ENCODE data around the gene ALG14.
"Not testable (repeated sequence)": the region's sequence is repeated elsewhere in the genome, so short reads cannot be mapped to it uniquely, and the experiment has no call there.

ALG14 gene

DNA sequence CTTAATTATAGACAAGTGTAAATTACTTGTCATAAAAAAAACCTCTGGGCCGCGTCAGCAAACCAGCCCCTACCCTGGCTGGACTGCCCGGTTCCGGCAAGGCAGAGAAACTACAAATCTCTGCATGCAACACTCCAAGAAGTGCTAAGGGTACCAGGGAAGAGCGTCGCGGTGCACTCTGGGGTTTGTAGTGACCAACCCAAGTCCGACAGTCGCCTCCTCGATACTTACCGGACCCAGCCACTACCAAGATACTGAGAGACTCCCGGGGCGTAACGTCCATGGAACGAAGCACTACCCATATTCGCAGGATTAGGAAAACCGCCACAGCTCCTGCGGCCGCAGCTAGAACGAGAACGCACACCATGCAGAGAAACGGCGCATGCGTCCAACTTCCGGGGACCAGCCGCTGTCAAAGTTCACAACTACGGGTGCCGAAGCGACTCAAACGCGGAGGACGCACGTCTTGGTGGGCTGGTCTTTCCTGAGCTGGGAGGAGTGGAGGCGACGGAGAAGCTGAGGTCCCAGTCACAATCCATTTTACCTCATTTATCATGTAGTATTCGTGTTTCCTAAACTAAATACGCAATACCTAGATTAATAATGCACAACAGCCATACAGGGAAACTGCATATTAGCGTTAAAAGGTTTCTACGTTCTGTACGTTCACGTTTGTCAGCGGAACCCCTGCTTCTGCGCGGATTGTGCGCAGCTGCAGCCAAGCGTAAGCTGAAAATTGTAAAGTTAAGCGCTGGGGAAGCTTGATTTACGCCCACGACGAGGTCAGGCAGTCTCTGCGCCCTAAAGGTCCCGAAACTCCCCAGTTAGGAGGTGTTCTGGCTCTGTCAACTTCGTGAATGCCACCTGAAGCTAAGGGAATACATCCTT is at the start of gene ALG14:
Gene ALG14, minus strand, starts transcription at position 420 of the 888 bp plus-strand sequence. Its CDS starts 53 bp downstream, at position 367.
- peak; percentile 93 to 96 for DNase-seq

DNA sequence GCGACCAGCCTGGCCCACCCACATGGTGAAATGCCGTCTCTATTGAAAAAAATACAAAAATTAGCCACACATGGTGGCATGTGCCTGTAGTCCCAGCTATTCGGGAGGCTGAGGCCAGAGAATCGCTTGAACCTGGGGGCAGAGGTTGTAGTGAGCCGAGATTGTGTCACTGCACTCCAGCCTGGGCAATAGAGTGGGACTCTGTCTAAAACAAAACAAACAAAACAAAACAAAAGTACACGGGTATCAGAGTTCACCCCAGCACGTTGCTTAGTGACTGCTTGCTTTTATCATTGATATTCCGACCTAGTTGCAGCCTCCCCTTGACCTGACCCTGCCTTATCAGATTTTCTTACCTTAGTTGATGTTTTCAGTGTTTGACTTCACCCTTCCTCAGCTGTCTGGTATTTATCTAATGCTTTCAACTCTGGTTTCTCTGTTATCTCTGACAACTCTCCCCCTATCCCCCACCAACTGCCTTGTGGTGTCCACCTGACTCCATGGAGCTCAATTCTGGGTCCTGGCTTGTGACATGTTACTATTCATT is 49.5 kb upstream of the ALG14 start:
- DNase-seq, result no peak

DNA sequence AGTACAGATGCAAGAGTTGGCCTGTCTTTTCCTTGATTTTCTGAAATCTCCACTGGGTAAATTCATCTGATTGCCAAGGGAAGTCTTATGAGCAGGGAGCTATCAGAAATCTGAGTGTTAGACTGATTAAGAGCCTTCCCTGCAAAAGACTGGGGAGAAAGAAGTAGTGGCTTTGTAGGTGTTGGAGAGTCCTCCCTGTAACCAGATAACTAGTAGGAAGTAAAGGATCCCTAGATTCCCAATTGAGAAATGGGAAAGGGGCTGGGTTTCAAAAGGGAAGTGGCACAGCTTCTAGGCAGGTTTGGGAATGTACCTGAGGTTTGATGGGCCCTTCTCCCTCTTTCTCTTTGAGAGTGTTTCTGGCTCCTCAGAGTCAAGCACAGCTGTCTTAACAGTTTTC is 46.5 kb upstream of the ALG14 start:
- no peak for DNase-seq

- DNase-seq, result no peak
These were observed 46.0 kb upstream of the ALG14 start for GRCh38 chr1:95118710-95119109.

- DNase-seq, result no peak
These were observed 45.3 kb upstream of the ALG14 start for GRCh38 chr1:95118067-95118499.

GRCh38 chr1:95117207-95118066 is 44.7 kb upstream of the ALG14 start, which contains the start of gene TLCD4:
TSS of gene TLCD4 (plus strand) at chr1:95117355. CDS start at chr1:95143902, 26,547 bp downstream.
- peak; percentile 47 to 87 for DNase-seq

- DNase-seq, result peak; percentile 84 to 94
These were observed 43.9 kb upstream of the ALG14 start for GRCh38 chr1:95116580-95117206.

DNA sequence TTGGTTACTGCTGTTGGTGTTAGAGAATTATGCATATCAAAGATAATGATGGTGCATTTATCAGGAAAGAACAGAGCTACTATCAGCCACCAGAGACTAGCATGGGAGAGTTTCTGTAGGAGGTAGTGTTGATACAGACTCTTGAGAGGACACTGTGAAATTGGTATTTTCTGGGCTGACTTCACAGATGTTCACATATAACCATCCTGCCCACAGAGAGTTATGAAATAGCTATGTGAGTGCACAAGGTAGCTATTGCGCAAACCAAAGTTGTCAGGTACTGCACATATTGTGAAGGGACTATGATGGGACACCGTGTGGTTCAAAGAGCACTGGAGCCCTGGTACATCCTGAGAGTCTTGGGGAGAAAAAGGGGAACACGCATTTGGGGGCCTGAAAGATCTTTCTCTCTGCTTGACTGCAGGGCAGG is 43.0 kb upstream of the ALG14 start:
- no peak for DNase-seq

GRCh38 chr1:95113684-95114083 is 40.9 kb upstream of the ALG14 start:
- DNase-seq, result no peak

- no peak for DNase-seq
These were observed 38.3 kb upstream of the ALG14 start for GRCh38 chr1:95111014-95111413.

DNA sequence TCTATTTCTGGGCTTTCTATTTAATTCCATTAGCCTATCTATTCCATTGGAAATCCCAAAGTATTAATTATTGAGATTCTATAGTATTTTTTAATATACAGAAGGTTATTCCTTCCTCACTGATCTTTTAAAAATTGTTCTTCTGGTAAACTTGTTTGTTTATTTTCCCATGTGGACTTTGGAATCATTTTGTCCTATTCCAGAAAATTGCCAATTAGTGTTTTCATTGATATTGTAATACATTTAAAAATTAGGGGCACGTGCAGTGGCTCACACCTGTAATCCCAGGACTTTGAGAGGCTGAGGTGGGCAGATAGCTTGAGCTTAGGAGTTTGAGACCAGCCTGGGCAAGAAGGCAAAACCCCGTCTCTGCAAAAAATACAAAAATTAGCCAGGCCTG is 36.0 kb upstream of the ALG14 start:
- no peak for DNase-seq

DNA sequence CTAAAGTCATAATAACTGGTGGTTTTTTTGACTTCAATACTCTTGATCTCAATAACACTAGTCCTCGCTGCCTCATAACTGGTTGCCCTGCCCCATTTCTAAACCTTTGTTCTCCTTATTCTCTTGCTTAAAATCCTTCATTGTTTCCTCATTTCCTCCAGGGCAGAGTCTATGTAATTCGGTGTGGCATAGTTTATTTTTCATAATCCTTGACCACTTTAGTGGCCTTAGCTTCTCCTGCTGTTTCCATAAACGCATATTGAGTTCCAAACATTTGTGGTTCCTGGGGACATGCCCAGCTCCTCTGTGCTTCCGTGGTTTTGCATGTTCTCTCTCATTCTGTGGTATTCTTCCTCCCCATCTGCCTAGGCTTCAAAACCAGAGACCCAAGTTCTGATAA is 25.4 kb upstream of the ALG14 start:
- no peak for DNase-seq

DNA sequence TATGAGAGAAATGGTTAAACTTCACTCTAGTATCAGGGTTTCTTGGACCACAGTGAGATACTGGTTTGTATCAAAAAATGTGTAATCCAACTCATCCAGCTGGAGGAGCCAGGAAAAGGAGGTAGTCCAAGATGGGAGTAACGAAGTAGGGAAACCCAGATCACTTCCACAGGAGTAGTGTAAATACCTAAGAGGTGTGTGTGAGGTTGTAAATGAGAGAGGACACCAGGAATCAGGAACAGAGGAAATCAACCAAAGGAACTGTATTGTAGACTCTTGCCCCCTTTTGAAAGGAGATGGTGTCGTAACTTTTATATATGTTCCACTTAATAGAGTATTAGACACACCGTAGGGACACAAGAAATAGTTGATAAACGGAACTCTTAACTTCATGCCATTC is 24.7 kb upstream of the ALG14 start:
- DNase-seq, result no peak

GRCh38 chr1:95096218-95096841 is 23.6 kb upstream of the ALG14 start:
- DNase-seq, result no peak

GRCh38 chr1:95095833-95096217 is 23.1 kb upstream of the ALG14 start:
- no peak for DNase-seq

DNA sequence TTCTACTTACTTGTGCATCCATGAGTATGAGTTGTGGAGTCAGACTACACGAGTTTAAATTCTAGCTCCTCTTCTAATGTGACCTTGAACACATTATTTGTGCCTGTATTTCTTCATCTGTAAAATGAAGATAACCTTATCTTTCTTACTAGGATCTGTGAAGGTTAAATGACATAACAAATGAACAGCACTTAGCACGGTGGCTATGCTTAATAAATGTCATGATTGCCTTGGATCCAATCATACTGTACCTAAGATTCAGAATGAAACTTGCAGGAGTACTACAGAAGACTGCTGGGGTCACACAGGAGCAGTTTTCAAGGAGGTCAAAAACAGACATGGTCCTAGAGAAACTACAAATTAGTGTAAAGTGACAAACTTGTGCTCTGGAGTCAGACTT is 22.2 kb upstream of the ALG14 start:
- DNase-seq, result no peak

GRCh38 chr1:95093296-95093695 is 20.5 kb upstream of the ALG14 start:
- DNase-seq, result no peak

GRCh38 chr1:95092891-95093290 is 20.1 kb upstream of the ALG14 start:
- not testable (repeated sequence) for DNase-seq

GRCh38 chr1:95091290-95091689 is 18.5 kb upstream of the ALG14 start:
- DNase-seq, result not testable (repeated sequence)

GRCh38 chr1:95089650-95090287 is 17.0 kb upstream of the ALG14 start:
- peak in 1 of 2 experiments; percentile 2 for DNase-seq

GRCh38 chr1:95088303-95088702 is 15.6 kb upstream of the ALG14 start:
- DNase-seq, result no peak

Measured in NCI-H526 (cell line).